ENCODE measurements around the gene ARHGAP42. TPM values are rescaled to one million over a fixed set of nuclear protein-coding genes. Genes with fewer than 3 reads are reported as not detected.

Gene ARHGAP42
- total RNA-seq, 4 donors from 2014 or later, result 24.5 to 49.5 (median 26.7) TPM

DNA sequence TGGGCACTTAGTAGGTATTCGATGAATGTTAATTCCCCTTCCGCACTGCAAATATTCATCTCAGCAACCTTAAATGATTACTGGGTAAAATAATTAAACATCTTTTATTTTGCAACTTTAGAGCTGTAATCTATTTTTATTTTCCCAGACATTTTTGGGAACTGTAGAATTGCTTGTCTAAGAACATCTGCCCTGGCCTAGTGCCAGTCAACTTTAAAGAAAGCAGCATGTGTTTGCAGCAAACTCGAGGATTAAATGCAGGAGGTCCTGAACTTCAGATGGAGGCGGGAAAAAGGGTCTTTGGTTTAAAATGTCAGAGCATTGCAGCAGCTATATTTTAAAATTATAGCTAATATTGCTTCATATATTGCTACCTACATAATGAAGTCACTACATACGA, 252.5 kb downstream of the ARHGAP42 start:
- Histone ChIP-seq H3K27me3 (no peaks in the 10 kb centered on the region), H3K27ac (no peak overlapping the region), H3K9me3 (no peaks in the 10 kb centered on the region), H3K36me3 (no peaks in the 10 kb centered on the region), H3K4me1 (no peaks in the 10 kb centered on the region), H3K4me3 (no peak overlapping the region)
- DNase-seq, result no peak
- TF ChIP-seq, protein P1, sequence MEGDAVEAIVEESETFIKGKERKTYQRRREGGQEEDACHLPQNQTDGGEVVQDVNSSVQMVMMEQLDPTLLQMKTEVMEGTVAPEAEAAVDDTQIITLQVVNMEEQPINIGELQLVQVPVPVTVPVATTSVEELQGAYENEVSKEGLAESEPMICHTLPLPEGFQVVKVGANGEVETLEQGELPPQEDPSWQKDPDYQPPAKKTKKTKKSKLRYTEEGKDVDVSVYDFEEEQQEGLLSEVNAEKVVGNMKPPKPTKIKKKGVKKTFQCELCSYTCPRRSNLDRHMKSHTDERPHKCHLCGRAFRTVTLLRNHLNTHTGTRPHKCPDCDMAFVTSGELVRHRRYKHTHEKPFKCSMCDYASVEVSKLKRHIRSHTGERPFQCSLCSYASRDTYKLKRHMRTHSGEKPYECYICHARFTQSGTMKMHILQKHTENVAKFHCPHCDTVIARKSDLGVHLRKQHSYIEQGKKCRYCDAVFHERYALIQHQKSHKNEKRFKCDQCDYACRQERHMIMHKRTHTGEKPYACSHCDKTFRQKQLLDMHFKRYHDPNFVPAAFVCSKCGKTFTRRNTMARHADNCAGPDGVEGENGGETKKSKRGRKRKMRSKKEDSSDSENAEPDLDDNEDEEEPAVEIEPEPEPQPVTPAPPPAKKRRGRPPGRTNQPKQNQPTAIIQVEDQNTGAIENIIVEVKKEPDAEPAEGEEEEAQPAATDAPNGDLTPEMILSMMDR (IDR thresholded peaks at IDR 0.05), result no peak
- TF ChIP-seq POLR2A (IDR thresholded peaks at IDR 0.05), result no peak

DNA sequence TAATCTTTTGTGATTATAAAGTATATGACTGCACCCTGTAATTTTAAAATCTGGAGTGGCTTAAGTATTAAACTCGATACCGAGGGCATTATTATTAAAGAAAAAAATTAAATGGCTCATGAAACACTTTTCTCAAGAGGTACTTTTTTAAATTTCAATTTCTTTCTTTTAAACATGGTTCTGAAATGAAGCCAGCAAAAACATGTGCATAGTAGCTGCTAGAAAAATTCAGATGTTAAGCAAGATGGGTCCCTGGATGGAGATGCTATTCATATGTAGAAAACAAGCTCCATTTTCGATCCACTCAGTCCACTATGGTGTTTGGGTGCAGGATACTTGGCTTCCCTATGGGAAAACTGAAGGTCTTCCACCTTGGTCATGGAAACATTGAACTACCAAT, 253.0 kb downstream of the ARHGAP42 start:
- Histone ChIP-seq H3K36me3 (no peaks in the 10 kb centered on the region), H3K9me3 (no peaks in the 10 kb centered on the region), H3K27me3 (no peaks in the 10 kb centered on the region), H3K27ac (no peak overlapping the region), H3K4me1 (no peaks in the 10 kb centered on the region), H3K4me3 (no peak overlapping the region)
- no peak for DNase-seq
- TF ChIP-seq, protein P1 (IDR thresholded peaks at IDR 0.05), result no peak
- TF ChIP-seq POLR2A (IDR thresholded peaks at IDR 0.05), result no peak

DNA sequence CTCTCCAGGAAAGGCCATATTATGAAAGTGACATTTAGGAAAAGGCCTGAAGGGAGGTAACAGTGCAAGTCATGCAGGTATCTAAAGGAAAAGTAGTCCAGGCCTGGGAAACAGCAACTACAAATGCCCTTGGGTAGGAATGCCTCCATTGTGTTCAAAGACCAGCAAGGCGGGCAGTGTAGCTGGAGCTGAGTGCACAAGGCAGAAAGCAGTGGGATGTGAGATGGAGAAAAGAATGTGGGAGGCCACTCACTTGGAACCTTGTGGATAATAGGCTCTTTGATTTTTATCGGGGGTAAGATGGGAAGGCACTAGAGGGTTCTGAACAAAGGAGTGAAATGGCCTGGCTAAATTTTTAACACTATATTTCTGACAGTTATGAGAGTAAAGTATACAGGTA, 253.9 kb downstream of the ARHGAP42 start:
- no peak for DNase-seq
- H3K36me3 ChIP-seq, result no peaks in the 10 kb centered on the region
- no peaks in the 10 kb centered on the region for H3K4me1 ChIP-seq
- no peak overlapping the region for H3K4me3 ChIP-seq
- no peak overlapping the region for H3K27ac ChIP-seq
- H3K9me3 ChIP-seq, result no peaks in the 10 kb centered on the region
- no peaks in the 10 kb centered on the region for H3K27me3 ChIP-seq
- TF ChIP-seq, protein P1 (IDR thresholded peaks at IDR 0.05), result no peak
- no peak for TF ChIP-seq POLR2A (IDR thresholded peaks at IDR 0.05)

DNA sequence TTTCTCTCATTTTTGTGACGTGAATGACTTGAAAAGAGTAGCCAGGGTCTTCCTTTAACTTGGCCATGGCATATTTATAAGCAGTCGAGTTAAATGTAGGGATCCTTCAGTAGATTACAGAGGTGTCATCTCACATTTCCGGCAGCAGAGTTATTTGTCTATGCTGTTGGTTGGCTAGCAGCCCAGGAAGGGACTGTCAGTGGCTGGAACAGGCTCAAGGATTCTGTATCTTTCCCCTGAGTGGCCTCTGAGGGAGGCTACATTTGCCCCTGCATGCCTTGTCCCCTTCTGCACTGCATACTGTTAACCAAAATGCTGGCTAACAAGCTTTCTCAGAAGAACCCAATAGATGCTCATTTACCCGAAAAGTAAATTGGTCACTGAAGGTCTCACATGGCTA, 254.9 kb downstream of the ARHGAP42 start:
- Histone ChIP-seq H3K9me3 (no peaks in the 10 kb centered on the region), H3K4me1 (no peaks in the 10 kb centered on the region), H3K36me3 (no peaks in the 10 kb centered on the region), H3K27me3 (no peaks in the 10 kb centered on the region), H3K4me3 (no peak overlapping the region), H3K27ac (no peak overlapping the region)
- TF ChIP-seq, protein P1 (IDR thresholded peaks at IDR 0.05), result no peak
- TF ChIP-seq POLR2A (IDR thresholded peaks at IDR 0.05), result no peak
- no peak for DNase-seq

DNA sequence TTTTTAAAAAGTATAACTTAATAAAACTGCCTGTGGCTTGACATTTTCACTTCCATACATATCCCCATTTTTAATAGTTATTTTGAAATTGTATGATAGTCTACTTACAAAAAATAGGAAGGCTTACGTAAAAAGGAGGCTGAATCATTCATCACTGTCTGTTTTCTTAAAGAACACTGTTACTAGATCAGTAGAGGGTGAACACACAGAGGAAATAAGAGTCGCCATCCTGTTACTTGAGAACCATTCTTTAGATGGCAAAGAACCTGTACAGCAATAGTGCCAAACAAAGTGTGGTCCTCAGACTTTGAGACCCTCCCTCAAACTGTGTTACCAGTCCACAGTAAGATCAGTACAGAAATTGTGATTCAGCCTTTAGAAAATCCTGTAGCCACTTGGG, 261.8 kb downstream of the ARHGAP42 start:
- Histone ChIP-seq H3K27ac (no peak overlapping the region), H3K27me3 (no peaks in the 10 kb centered on the region), H3K9me3 (no peaks in the 10 kb centered on the region), H3K4me1 (no peaks in the 10 kb centered on the region), H3K4me3 (no peak overlapping the region), H3K36me3 (no peaks in the 10 kb centered on the region)
- no peak for DNase-seq
- TF ChIP-seq, protein P1 (IDR thresholded peaks at IDR 0.05), result no peak
- TF ChIP-seq POLR2A (IDR thresholded peaks at IDR 0.05), result no peak

DNA sequence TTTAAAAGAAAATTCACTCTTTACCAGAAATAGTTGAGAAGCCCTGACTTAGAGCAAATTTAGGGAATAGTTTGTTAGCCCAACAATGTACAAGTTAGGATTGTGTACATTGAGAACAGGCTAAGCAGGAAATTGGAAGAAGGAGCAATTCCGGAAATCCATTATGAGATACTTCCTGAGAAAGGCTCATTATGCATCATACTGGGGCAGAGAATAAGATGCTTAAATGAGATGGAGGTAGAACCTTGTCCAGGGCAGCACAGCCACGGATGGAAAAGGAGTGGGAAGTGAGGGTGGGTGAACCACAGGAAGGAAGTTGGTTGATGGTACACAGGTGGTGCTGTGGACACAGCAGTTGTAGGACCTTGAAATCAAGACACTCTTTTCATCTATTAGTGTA, 262.4 kb downstream of the ARHGAP42 start:
- DNase-seq, result no peak
- Histone ChIP-seq H3K4me1 (no peaks in the 10 kb centered on the region), H3K4me3 (no peak overlapping the region), H3K36me3 (no peaks in the 10 kb centered on the region), H3K27me3 (no peaks in the 10 kb centered on the region), H3K9me3 (no peaks in the 10 kb centered on the region), H3K27ac (no peak overlapping the region)
- TF ChIP-seq POLR2A (IDR thresholded peaks at IDR 0.05), result no peak
- TF ChIP-seq, protein P1 (IDR thresholded peaks at IDR 0.05), result no peak
